Islet precursor cell (in vitro differentiated cells): ENCODE measurements around the gene KATNAL1.

Experiments
- DNase-seq: peaks from one replicate; pipeline ENCODE4 v3.0.0-alpha.2; 2018

The KATNAL1 gene

DNA sequence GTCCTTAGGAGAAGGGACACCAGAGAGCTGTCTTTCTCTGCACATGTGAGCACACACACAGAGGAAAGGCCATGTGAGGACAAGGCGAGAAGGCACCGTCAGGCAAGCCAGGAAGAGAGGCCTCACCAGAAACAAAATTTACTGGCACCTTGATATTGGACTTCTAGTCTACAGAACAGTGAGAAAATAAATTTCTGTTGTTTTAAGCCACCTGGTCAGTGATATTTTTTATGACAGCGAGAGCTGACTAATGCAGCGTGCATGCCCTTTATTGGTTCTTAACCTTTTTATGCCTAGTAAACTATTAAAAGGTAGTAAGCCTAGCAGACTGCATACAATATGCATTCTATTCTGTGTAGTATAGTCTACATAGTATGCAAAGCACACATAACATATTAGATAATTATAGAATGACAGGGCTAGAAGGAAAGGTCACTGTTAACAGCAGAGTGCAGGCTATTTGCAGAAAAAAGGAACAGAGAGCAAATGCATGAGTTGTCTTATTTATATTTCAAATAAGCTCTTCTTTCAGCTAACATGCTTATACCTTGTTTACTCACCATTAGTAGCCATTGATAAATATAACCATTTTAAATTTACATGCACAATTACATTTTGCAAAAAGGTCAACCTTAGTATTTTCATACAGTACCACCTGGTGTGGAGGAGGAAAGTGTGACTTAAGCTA lies 25.2 kb upstream of the KATNAL1 start:
- DNase-seq, result no peak

DNA sequence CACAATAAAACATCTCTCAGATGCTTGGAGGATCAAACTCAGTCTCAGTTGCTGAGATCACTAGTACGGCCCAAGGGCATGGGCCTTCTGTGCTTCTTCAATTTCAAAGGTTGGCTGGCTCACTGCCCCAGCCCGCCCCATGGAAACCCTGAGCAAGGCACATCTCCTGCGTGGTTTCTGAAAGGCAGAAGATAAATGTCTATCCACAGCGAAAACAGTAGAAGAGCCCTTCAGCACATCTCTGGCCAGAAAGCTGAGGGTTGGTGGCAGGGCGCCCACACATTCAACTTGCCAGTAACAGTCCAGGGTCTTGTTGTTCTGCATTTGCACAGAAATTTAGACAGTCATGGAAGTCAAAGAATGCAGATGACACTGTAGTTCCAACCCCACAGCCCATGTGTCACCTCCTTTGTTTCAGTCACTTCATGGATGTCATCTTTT lies 24.0 kb upstream of the KATNAL1 start:
- no peak for DNase-seq

DNA sequence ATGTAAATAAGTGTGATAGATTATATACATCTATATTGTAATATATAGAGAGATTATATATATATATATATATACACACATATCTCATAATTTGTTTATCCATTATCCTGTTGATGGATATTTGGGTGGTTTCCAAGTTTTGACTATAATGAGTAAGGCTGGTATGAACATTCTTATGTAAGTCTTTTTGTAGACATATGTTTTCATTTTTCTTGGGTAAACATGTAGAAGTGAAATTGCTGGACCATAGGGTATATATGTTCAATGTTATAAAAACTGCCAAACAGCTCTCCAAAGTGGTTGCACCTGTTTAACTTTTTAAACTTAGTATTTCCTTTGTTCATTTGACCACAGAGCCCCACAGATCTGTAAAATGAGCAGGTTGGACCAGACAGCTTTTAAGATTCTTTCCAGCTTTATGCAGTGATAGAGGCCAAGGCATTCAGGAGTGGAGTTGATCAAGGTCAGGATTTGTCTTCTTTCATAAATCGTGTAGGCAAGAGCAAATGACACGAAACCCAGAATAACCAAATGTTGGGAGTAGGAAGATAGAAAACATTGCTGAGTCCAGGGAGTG lies 21.7 kb upstream of the KATNAL1 start:
- peak; percentile 14 for DNase-seq

DNA sequence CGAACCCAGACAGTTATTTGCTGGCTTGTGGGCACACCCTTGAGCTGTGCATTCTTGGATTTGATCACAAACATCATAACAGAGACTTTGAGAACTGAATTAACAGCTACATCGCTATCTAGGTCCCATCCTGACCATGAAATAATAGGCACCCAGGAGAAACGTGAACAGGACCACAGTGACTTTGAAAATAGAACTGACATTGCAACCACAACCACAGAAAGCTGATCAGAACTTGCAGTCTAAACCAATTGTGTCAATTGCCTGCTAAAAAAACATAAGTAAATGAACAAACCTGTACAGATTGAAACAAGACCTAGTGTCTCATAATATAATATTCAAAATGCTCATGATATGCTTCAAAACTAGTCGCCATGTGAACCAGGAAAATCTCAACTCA lies 18.3 kb upstream of the KATNAL1 start:
- DNase-seq, result no peak

DNA sequence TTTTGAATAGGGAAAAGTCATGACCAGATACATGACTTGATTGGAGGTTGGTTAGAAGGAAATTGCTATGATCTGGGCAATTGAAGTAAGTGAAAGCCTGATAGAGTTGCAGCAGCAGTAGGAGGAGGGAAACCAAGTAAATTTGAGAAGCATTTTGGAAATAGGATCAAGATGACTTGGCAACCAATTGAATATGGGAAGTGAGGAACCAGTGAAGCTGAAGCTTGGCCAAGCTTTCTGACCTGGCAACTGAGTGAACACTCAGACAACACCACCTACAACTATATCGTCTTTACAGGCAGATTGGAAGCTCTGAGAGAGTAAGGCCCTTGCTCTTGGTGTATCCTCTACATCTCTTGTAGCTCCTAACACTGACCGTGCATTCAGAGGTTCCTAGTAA lies 16.2 kb upstream of the KATNAL1 start:
- DNase-seq, result no peak

DNA sequence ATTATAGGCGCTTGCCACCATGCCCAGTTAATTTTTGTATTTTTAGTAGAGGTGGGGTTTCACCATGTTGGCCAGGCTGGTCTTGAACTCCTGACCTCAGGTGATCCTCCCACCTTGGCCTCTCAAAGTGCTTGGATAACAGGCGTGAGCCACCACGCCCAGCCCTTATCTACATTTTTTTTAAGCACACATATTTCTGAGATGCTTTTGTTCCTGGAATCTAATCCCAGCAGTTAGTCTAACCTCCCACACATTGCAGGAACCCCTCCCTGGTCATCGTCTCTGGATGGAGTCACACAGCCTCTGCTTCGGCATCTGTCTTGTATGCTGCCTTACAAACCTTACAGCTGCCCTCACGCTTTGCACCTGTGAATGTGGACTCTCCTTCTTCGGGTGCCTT lies 15.1 kb upstream of the KATNAL1 start:
- no peak for DNase-seq

DNA sequence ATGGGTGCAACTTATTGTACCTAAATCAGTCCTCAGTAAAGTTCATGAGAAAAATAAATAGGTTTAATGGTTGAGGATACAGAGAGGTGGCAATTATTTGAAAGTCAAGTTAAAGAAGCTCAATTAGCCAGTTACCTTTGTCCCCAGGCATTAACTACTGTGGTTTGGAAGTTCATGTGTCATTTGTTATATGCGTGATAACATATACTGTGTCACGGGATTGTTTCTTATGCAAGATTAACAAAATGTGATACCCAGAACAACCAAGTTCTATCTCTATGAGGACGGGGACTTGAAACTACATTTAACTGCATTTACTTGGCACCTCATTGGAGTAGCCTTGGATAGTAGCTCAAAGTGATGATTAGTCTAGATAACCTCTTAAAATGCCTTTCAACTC lies 13.9 kb upstream of the KATNAL1 start:
- no peak for DNase-seq

DNA sequence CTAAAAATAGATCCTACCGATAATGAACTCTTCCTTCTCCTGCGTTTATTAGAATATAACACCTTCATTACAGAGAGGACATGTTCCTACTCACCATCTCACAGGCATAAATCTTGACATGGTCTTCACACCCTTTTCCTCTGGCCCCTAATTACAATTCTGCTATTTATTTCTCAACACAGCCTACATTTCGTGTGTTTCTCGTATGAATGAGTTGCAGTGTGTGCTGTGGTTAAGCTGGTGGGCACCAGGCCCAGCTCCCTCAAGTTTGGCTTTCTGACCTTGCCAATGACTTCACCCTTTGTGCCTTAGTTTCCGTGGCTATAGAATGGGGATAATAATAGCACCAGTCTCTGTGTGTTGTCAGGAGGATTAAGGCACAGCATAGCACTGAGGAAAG lies 12.3 kb upstream of the KATNAL1 start:
- no peak for DNase-seq

DNA sequence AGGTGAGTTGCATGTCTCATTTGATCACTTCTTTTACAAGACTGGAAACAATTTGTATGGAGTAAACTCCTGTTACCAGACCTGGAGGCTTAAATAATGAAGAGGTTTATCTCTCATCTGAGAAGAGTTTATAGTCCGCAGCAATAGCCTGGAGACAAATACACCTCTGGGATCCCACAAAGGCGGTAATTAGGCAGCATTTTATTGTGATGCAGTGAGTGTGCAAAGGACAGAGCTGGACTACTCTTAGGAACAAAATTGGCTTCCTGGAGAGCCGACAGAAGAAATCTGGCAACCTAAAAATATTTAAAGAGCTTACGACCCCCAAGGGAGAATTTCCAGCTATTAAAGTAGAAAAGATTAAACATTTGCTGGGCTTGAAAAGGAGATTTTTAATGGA lies 11.8 kb upstream of the KATNAL1 start:
- peak; percentile 79 for DNase-seq

DNA sequence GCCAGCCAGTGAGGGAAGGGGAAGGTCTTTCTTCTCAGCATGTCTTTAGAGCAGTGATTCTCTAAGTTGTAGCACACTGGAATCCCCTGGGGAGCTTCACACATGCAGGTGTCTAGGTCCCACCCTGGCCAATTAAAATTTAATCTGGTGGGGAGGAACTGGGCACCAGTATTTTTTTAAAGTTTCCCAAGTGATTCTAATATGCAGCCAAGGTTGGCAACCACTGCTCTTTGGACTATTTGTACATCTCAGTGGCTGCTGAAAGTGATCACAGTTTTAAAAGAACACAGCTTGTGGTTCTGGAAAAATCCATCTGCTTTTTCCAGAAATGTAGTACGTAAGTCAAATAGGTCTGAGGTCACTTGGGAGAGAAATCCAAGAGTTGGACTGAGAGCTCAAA lies 10.7 kb upstream of the KATNAL1 start:
- DNase-seq, result no peak

DNA sequence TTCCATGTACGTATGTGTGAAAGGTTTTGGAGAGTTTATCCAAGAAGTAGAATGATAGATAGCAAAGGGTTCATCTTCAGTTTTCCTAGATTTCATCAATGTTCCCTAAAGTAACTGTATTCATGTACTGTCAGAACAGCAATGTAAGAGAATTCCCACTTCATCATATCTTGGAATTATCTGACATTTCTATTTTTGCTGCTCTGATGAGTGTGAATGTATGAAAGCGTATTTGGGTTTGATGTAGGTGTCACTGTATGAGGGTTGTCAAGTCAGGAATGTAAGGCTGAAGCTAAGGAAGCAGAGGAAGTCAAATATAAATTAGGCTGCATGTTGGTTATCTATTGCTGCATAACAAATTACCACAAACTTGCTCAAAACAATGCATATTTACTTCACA lies 7.2 kb upstream of the KATNAL1 start:
- DNase-seq, result no peak

DNA sequence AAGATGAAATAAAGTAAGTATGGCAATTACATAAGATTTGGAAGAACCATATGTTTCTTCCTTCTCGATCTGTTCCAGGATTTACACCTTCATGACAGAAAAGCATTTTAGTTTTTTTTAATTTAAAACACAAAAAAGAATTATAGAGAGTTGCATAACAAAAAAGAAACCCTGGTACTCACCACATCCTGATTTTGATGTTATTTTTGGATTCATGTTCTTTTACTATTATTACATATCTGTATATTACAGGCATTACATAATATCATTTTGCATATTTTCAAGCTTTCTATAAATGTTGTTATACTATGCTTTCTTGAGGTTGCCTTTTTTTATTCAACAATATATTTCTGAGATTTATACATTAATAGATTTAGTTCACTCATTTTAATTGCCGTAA lies 6.7 kb upstream of the KATNAL1 start:
- DNase-seq, result no peak

DNA sequence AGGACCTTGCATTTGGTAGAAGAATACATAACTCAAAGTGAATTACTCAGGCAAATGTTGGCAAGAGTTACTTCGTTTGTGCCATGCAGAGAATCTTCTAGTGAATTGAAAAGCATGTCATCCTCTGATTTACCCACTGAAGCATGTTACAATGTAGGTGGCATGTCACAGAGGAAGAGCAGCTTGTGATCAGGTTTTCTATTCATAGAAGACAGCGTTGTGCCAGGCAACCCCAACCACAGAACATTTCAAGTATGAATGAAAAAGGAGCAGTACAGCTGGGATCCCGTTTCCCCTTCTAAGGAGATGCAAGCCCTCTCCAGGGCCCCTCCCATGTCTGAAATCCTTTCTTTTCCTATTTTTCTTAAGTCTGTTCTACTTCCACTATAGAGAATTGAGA lies 6.0 kb upstream of the KATNAL1 start:
- DNase-seq, result no peak

DNA sequence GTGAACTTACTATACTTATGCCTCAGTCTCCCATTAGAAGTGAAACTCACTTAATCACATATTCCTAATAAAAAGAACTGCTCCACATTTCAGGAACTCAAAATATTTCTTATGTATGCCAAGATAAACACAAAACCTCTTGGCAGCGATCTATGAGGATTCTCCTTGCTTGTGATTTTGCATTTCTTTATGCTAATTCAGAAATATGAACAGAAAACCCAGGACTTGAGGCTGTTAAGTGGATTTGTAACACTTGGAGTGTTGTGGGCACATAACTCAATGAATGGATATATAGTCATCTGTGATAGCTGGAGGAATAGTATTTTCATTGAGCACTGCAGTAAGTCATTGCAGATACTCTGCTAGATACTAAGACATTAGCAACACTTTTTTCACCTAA lies 5.6 kb upstream of the KATNAL1 start:
- DNase-seq, result no peak

DNA sequence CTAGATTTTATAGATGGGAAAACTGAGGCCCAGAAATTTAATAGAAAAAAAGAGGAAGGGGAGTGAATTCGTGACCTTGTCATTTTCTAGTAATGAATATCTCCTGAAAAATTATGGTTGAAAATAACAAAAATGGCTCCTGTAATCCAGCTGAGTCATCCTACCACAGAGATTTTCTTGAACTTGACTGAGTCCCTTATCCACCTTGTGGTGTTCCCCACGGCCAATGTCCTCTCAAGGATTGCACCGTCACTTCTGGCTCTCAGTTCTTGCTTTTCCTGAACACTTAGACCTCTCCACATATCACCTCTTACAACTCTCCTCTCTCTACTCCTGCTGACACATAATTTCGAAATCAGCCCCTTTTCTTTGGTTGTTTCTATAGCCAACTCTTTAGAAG lies 1.2 kb upstream of the KATNAL1 start:
- no peak for DNase-seq

DNA sequence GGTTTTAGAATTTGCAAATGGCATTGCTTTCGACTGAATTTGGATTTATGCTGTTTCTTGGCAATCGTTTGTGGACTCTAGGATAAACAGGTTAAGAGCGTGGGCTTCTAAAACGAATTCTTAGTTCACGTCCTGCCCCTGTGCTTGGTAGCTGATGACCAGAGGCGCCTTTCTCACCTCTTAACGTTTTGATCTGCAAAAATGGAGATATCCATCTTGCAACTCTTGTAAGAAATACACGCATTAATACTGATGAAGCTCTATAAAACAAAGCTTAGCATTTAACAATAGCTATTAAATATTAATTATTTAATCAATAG lies 580 bp upstream of the KATNAL1 start:
- DNase-seq, result no peak

DNA sequence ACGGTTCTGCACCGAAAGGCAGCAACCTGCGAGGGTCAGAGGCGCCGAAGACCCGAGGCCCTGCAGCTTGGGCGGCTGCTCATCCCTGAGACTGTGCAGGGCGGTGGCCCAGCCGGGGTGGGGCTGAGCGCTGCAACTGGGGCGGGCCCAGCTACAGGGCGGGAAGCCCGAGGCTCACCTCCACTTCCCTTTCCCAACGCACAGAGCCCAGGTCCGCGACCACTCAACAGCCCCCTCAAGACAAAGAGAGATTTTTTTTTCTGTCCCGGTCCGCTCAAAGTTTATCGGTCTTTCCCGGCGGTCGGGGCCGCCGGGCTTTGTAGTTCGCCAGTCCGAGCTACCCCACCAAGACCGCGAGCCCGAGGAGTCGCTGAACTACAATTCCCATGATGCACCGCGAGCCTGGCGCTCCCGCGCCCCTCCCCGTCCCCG lies 573 bp downstream of the KATNAL1 start:
- peak; percentile 96 for DNase-seq

DNA sequence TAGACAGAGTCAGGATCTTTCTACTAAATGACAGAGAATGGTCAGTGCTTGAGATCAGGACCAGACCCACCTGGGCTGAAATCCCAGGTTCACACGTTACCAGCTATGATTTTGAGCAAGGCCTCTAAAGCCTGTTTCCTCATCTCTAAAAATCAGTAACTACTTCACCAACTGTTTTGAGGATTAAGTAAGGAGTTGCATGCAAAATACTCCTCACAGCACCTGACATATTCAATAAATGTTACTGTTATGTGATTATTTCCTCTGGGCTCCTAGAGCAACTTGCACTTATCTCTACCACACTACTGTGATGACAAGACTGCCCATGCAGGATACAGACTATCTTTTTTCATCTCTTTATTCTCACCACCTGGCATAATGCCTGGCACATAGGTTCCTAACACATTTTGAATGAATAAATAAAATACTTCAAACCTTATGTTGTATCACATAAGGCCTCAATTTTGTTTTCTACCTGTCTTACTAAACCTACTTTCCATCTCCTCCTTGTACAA lies 1.8 kb downstream of the KATNAL1 start:
- no peak for DNase-seq

DNA sequence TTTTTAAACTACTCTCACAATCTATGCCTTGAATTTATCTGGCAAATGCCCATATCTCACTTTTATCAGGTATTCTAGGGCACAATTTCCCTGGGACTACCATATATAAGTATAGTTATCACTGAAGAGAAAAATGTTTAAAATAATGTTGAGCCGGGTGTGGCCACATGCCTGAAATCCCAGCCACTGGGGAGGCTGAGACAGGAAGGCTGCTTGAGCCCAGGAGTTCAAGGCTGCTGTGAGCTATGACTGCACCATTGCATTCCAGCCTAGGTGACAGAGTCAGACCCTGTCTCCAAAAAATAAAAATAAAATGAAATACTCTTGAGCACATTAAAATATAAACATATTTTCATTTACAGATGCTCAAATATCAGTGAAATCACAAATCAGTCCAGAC lies 4.1 kb downstream of the KATNAL1 start:
- DNase-seq, result no peak

DNA sequence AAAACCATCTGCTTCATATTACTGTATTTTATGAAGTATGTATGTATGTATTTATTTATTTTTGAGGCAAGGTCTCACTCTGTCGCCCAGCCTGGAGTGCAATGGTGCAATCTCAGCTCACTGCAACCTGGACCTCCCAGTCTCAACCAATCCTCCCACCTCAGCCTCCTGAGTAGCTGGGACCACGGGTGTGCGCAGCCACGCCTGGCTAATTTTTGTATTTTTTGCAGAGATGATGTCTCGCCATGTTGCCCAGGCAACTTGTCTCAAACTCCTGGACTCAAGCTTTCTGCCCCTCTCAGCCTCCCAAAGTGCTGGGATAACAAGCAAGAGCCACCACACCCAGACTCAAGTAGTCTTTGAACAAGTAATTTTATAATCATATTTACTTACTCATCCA lies 5.5 kb downstream of the KATNAL1 start:
- no peak for DNase-seq

DNA sequence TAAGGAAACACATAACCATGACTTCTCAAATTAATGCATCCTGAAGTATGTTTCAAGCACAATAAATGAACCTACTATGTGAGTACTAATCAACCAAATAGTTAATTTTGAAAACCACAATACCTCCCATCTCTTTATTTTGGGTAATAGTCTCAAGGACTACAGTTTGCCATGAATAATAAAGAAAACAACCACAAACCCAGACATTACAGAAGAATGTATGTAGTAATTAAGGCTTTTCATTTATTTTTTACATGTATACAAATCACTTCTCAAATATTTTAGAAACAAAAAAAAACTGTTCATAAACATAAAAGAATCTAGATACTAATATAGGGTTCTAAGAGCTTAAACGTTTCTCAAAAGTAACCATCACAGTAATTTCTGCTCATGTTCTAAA lies 6.8 kb downstream of the KATNAL1 start:
- no peak for DNase-seq

DNA sequence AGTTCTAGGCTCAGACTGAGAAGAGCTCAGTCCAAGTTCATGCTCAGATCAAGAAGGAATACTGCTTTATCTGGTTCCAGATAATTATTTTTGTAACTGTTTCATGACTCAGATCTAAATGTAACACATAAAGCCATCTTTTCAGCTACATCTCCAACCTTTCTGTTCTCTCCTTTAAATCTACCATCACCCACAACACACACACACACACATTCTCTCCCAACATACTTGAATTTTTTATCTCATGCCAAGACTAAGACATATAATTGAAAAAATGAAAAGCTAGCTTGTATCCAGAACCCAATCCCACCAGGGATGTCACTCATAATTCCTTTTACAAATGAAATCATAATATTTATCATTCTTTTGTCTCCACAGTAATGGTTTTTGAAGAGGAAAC lies 7.6 kb downstream of the KATNAL1 start:
- DNase-seq, result no peak

DNA sequence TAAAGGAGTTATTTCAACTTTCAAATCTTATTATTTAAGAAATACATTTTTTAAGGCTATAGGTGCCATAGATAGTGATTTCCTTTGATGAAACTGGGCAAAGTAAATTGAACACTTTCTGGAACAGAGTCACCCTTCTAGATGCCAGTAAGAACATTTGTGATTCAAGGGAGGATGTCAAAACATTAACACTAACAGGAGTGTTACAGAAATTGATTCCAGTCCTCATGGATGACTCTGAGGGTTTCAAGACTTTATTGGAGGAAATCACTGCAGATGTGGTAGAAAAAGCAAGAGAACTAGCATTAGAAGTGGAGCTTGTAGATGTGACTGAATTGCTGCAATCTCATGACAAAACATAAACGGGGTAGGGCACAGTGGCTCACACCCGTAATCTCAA lies 12.2 kb downstream of the KATNAL1 start:
- no peak for DNase-seq

DNA sequence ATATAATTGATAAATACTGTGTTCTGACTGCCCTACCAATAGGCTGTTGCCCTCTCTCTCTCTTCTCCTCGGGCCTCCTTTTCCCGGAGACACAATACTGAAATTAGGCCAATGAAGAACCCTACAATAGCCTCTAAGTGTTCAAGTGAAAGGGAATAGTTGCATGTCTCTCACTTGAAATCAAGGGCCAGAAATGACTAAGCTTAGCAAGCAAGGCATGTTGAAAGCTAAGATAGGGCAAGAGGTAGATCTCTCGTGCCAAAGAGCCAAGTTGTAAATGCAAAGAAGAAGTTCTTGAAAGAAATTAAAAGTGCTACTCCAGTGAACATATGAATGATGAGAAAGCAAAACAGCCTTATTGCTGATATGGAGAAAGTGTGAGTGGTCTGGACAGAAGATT lies 13.3 kb downstream of the KATNAL1 start:
- DNase-seq, result no peak

DNA sequence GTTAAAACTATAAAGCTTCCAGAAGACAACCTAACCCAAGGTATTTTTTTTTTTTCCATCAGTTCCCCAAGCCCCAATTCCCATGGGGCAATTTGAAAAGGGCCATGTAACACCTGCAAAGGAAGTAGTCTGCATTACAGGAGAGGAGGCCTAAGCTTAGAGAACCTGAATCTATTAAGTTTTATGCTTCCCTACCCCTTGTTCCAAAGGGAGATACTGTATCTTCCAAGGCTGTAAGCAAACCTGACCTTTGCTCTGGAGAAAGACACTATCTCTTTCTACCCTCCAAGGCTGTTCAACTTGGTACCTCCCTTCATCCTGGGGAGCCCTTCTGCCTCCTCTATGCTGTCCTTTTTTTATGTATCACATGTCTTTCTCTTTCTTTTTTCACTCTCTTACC lies 15.0 kb downstream of the KATNAL1 start:
- DNase-seq, result no peak
